ENCODE data around the gene SPINK6. TPM values are rescaled to one million over a fixed set of nuclear protein-coding genes. Genes with fewer than 3 reads are reported as not detected.

Gene SPINK6
- total RNA-seq, 4 donors from 2014 or later: not detected

- TF ChIP-seq, protein P1, sequence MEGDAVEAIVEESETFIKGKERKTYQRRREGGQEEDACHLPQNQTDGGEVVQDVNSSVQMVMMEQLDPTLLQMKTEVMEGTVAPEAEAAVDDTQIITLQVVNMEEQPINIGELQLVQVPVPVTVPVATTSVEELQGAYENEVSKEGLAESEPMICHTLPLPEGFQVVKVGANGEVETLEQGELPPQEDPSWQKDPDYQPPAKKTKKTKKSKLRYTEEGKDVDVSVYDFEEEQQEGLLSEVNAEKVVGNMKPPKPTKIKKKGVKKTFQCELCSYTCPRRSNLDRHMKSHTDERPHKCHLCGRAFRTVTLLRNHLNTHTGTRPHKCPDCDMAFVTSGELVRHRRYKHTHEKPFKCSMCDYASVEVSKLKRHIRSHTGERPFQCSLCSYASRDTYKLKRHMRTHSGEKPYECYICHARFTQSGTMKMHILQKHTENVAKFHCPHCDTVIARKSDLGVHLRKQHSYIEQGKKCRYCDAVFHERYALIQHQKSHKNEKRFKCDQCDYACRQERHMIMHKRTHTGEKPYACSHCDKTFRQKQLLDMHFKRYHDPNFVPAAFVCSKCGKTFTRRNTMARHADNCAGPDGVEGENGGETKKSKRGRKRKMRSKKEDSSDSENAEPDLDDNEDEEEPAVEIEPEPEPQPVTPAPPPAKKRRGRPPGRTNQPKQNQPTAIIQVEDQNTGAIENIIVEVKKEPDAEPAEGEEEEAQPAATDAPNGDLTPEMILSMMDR (IDR thresholded peaks at IDR 0.05; ENCODE audit: low read depth): no peak
Observed at GRCh38 chr5:148224117-148224742, 21.4 kb downstream of the SPINK6 start.

GRCh38 chr5:148228392-148228984, 25.6 kb downstream of the SPINK6 start:
- TF ChIP-seq, protein P1 (IDR thresholded peaks at IDR 0.05; ENCODE audit: low read depth): no peak

- TF ChIP-seq, protein P1 (IDR thresholded peaks at IDR 0.05; ENCODE audit: low read depth): no peak
Observed at GRCh38 chr5:148229840-148230239, 27.0 kb downstream of the SPINK6 start.

DNA sequence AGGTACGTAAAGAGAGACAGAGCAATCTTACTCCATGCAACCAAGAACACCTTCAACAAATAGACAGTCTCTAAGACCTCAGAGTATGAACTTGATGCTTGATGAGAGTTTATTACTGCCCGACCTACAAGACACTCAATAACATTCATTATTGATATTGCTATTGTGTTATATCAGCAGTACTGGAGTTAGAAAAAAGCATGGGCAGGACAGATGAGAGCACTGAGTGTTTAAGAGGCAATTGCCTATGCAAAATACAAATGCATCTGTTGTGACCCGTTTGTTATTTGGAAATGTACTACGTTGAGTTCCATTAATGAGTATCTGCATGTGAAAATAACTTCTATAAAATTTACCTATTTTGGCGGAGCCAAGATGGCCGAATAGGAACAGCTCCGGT, 27.4 kb downstream of the SPINK6 start:
- TF ChIP-seq, protein P1 (IDR thresholded peaks at IDR 0.05; ENCODE audit: low read depth): no peak

DNA sequence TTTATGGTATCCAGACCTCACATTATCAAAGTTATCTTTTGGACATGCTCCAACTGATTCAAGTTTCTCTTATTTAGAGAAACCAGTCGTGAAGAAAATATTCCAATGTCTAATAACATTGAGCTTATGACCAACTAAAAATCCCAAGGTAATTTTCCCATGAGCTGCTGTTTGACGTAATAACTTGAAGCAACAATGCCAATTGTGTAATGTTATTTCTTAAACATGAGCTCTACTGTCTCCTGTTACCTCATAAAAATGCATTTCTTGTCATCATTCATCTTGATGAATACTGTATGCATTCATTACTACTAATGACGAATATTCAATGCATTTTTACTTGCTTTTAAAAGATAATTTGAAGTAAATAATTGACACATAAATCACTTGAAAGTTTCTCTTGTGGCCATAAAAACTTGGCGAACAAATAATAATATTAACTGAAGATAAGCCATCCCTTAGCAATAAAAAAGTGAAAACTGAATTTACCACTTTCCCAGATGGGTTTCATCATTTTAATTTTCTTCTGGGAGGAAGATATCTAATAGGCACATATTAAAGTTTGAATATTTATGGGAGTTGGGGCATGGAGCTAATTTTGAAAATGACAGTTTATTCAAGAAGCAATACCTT, 35.1 kb downstream of the SPINK6 start:
- TF ChIP-seq, protein P1 (IDR thresholded peaks at IDR 0.05; ENCODE audit: low read depth): no peak

GRCh38 chr5:148238418-148238794, 35.6 kb downstream of the SPINK6 start, which contains the start of gene MARCOL:
Gene MARCOL (plus strand): TSS chr5:148238525. CDS start chr5:148238598, 73 bp downstream.
- TF ChIP-seq, protein P1 (IDR thresholded peaks at IDR 0.05; ENCODE audit: low read depth): no peak

DNA sequence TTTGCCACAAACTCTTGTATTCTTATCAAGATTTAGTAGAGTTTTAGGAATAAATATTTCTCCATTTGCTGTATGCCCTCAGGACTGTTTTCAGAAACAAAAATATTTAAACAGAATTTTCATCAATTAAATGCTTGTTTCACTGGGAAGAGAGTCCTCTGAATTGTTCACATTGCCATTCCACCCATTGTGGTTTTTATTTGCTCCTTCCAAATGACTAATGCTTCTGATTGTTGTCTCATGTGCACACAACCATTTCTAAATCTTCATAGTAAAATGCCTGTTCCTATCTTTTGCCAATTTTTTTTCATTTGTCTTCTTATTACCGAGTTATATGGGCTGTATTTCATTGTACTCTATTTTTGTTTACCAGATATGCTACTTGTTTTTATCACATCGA, 46.1 kb downstream of the SPINK6 start:
- TF ChIP-seq, protein P1 (IDR thresholded peaks at IDR 0.05; ENCODE audit: low read depth): no peak
